ENCODE measurements around the gene BPHL.
"Not testable (repeated sequence)": the region's sequence is repeated elsewhere in the genome, so short reads cannot be mapped to it uniquely, and the experiment has no call there.

The BPHL gene

GRCh38 chr6:3118353-3119039, at the start of gene BPHL:
BPHL (plus strand) TSS chr6:3118711; CDS start chr6:3118741, 30 bp downstream.
- peak; percentile 89 for DNase-seq

- DNase-seq: no peak
Observed at GRCh38 chr6:3071568-3071967, 46.9 kb upstream of the BPHL start.

GRCh38 chr6:3072798-3073197, 45.7 kb upstream of the BPHL start:
- no peak for DNase-seq

GRCh38 chr6:3073382-3073781, 45.1 kb upstream of the BPHL start:
- DNase-seq: no peak

- no peak for DNase-seq
Observed at GRCh38 chr6:3075772-3076113, 42.8 kb upstream of the BPHL start.

GRCh38 chr6:3076320-3076719, 42.2 kb upstream of the BPHL start:
- DNase-seq: no peak

GRCh38 chr6:3077430-3077829, 41.1 kb upstream of the BPHL start:
- peak; percentile 69 for DNase-seq

- not testable (repeated sequence) for DNase-seq
Observed at GRCh38 chr6:3078952-3079351, 39.6 kb upstream of the BPHL start.

GRCh38 chr6:3079682-3080081, 38.8 kb upstream of the BPHL start:
- no peak for DNase-seq

- DNase-seq: peak; percentile 87
Observed at GRCh38 chr6:3081960-3082359, 36.6 kb upstream of the BPHL start.

GRCh38 chr6:3085074-3085473, 33.4 kb upstream of the BPHL start:
- DNase-seq: no peak

- no peak for DNase-seq
Observed at GRCh38 chr6:3086282-3086946, 32.1 kb upstream of the BPHL start.

- no peak for DNase-seq
Observed at GRCh38 chr6:3088446-3088845, 30.1 kb upstream of the BPHL start.

GRCh38 chr6:3088968-3089367, 29.5 kb upstream of the BPHL start:
- DNase-seq: no peak

- no peak for DNase-seq
Observed at GRCh38 chr6:3090013-3090412, 28.5 kb upstream of the BPHL start.

- DNase-seq: no peak
Observed at GRCh38 chr6:3094815-3095214, 23.7 kb upstream of the BPHL start.

GRCh38 chr6:3102875-3103274, 15.6 kb upstream of the BPHL start:
- no peak for DNase-seq

GRCh38 chr6:3108746-3109414, 9.6 kb upstream of the BPHL start:
- no peak for DNase-seq

GRCh38 chr6:3109761-3110160, 8.8 kb upstream of the BPHL start:
- DNase-seq: no peak

- DNase-seq: no peak
Observed at GRCh38 chr6:3114377-3114776, 4.1 kb upstream of the BPHL start.

GRCh38 chr6:3117912-3118352, 579 bp upstream of the BPHL start:
- no peak for DNase-seq

- DNase-seq: no peak
Observed at GRCh38 chr6:3119040-3119723, 671 bp downstream of the BPHL start.

- DNase-seq: no peak
Observed at GRCh38 chr6:3120765-3121089, 2.2 kb downstream of the BPHL start.

- DNase-seq: no peak
Observed at GRCh38 chr6:3122823-3123182, 4.3 kb downstream of the BPHL start.

All from MV-4-11 (cell line).